Fibroblast of villous mesenchyme (primary cell): Measurements from ENCODE around the gene SLAIN1. TPM values are rescaled to one million over a fixed set of nuclear protein-coding genes. Genes with fewer than 3 reads are reported as not detected.

Source experiments
- DNase-seq: peaks from one replicate; pipeline ENCODE4 v3.0.0-alpha.2; 2010; ENCODE audit warnings: low read depth
- H3K4me3 ChIP-seq: 2 replicates; pipeline ENCODE4 v1.5.1; 2011; ENCODE audit warnings: low read depth, mild to moderate bottlenecking, low read length
- CTCF ChIP-seq: IDR thresholded peaks from 2 replicates; pipeline ENCODE4 v1.5.1; 2012; ENCODE audit warnings: low read depth, mild to moderate bottlenecking, low read length; ENCODE audit not compliant: insufficient read depth
- total RNA-seq: library from RNA; depleted of rRNA; stranded (reverse); fragments of >200 nt; gene quantifications from 2 replicates; pipeline ENCODE4 v1.2.3, GENCODE V29; 2012

The SLAIN1 gene
- total RNA-seq, 1 donor = not detected

GRCh38 chr13:77745784-77746183 is 48.3 kb downstream of the SLAIN1 start:
- no peak for TF ChIP-seq CTCF
- DNase-seq = no peak
- H3K4me3 ChIP-seq = no peak overlapping the region

GRCh38 chr13:77749344-77749880 is 51.9 kb downstream of the SLAIN1 start:
- H3K4me3 ChIP-seq = no peak overlapping the region
- no peak for DNase-seq
- no peak for TF ChIP-seq CTCF

GRCh38 chr13:77751513-77752456 is 54.3 kb downstream of the SLAIN1 start:
- no peak overlapping the region for H3K4me3 ChIP-seq
- TF ChIP-seq CTCF = peak; percentile 79
- DNase-seq = peak; percentile 54

- H3K4me3 ChIP-seq = no peak overlapping the region
- TF ChIP-seq CTCF = no peak
Observed at GRCh38 chr13:77752512-77753069, 55.1 kb downstream of the SLAIN1 start.

GRCh38 chr13:77760893-77761292 is 63.4 kb downstream of the SLAIN1 start:
- no peak for TF ChIP-seq CTCF
- DNase-seq = no peak
- no peak overlapping the region for H3K4me3 ChIP-seq

More at GRCh38 chr13:77752512-77753069, 55.1 kb downstream of the SLAIN1 start:
- DNase-seq = no peak

GRCh38 chr13:77767413-77767812 is 69.9 kb downstream of the SLAIN1 start:
- DNase-seq = no peak
- no peak overlapping the region for H3K4me3 ChIP-seq
- TF ChIP-seq CTCF = no peak
